Central memory CD8-positive, alpha-beta T cell (primary cell): ENCODE results near the gene STK10.
A peak's percentile ranks its signal among the peaks of the same experiment; 100 is the strongest.
"Not testable (repeated sequence)": the region's sequence is repeated elsewhere in the genome, so short reads cannot be mapped to it uniquely, and the experiment has no call there.

Experiments
- ATAC-seq: fragments of 150-1000 bp; cut with Tn5 transposase; replicated peaks from 2 replicates; pipeline ENCODE4 v1.10.0; 2022; ENCODE audit warnings: mild to moderate bottlenecking, moderate FRiP score, moderate number of reproducible peaks; ENCODE audit not compliant: poor library complexity, severe bottlenecking; ENCODE audit errors: extremely low read depth
- DNase-seq, 2 donors: peaks; one replicate each; pipeline ENCODE4 v3.0.0; 2021; ENCODE audit warnings: low spot score in 2 of 2
- H3K27ac Mint-ChIP-seq: one replicate; pipeline ENCODE4 v1.8.0; 2022; ENCODE audit warnings: low read depth, mild to moderate bottlenecking, moderate library complexity, mixed read lengths
- H3K27me3 Mint-ChIP-seq: one replicate; pipeline ENCODE4 v1.8.0; 2022; ENCODE audit warnings: mixed read lengths
- H3K36me3 Mint-ChIP-seq: one replicate; pipeline ENCODE4 v1.8.0; 2022; ENCODE audit warnings: mild to moderate bottlenecking, moderate library complexity, mixed read lengths; ENCODE audit not compliant: insufficient read depth
- H3K4me1 Mint-ChIP-seq: one replicate; pipeline ENCODE4 v1.8.0; 2022; ENCODE audit warnings: mixed read lengths
- H3K4me3 Mint-ChIP-seq: one replicate; pipeline ENCODE4 v1.8.0; 2022; ENCODE audit warnings: mild to moderate bottlenecking, moderate library complexity, mixed read lengths
- H3K9me3 Mint-ChIP-seq: one replicate; pipeline ENCODE4 v1.8.0; 2022; ENCODE audit warnings: mixed read lengths

STK10 gene

GRCh38 chr5:172209714-172210113, 21.7 kb upstream of the STK10 start:
- H3K4me3 Mint-ChIP-seq = no peak overlapping the region
- no peak overlapping the region for H3K27ac Mint-ChIP-seq
- DNase-seq (no peak), ATAC-seq (no peak)
- no peaks in the 10 kb centered on the region for H3K4me1 Mint-ChIP-seq
- no peaks in the 10 kb centered on the region for H3K9me3 Mint-ChIP-seq
- no peaks in the 10 kb centered on the region for H3K27me3 Mint-ChIP-seq
- H3K36me3 Mint-ChIP-seq = peaks cover 5% of the 10 kb centered on the region

GRCh38 chr5:172207511-172207910, 19.5 kb upstream of the STK10 start:
- Mint-ChIP-seq H3K36me3 (peaks cover 5% of the 10 kb centered on the region), H3K4me1 (no peaks in the 10 kb centered on the region), H3K9me3 (no peaks in the 10 kb centered on the region), H3K27me3 (no peaks in the 10 kb centered on the region), H3K27ac (no peak overlapping the region), H3K4me3 (no peak overlapping the region)
- DNase-seq (no peak), ATAC-seq (no peak)

GRCh38 chr5:172205984-172206383, 18.0 kb upstream of the STK10 start:
- not testable (repeated sequence) for H3K27me3 Mint-ChIP-seq, H3K36me3 Mint-ChIP-seq, H3K9me3 Mint-ChIP-seq, ATAC-seq, H3K27ac Mint-ChIP-seq, H3K4me3 Mint-ChIP-seq, DNase-seq, H3K4me1 Mint-ChIP-seq

- no peaks in the 10 kb centered on the region for H3K36me3 Mint-ChIP-seq
- H3K27me3 Mint-ChIP-seq = peaks cover 10% of the 10 kb centered on the region
- H3K4me3 Mint-ChIP-seq = no peak overlapping the region
- DNase-seq (no peak), ATAC-seq (no peak)
- no peak overlapping the region for H3K27ac Mint-ChIP-seq
- H3K4me1 Mint-ChIP-seq = no peaks in the 10 kb centered on the region
- no peaks in the 10 kb centered on the region for H3K9me3 Mint-ChIP-seq
Observed at GRCh38 chr5:172200476-172200875, 12.5 kb upstream of the STK10 start.

GRCh38 chr5:172199446-172199845, 11.4 kb upstream of the STK10 start:
- DNase-seq = no peak
- ATAC-seq = no peak
- Mint-ChIP-seq H3K4me3 (no peak overlapping the region), H3K27ac (no peak overlapping the region), H3K27me3 (peaks cover 10% of the 10 kb centered on the region), H3K4me1 (no peaks in the 10 kb centered on the region), H3K9me3 (no peaks in the 10 kb centered on the region), H3K36me3 (no peaks in the 10 kb centered on the region)

- not testable (repeated sequence) for H3K36me3 Mint-ChIP-seq, H3K9me3 Mint-ChIP-seq, ATAC-seq, DNase-seq, H3K4me3 Mint-ChIP-seq, H3K4me1 Mint-ChIP-seq, H3K27ac Mint-ChIP-seq
- H3K27me3 Mint-ChIP-seq = peaks cover 10% of the 10 kb centered on the region
Observed at GRCh38 chr5:172197775-172198174, 9.8 kb upstream of the STK10 start.

- no peaks in the 10 kb centered on the region for H3K9me3 Mint-ChIP-seq
- no peaks in the 10 kb centered on the region for H3K36me3 Mint-ChIP-seq
- H3K4me3 Mint-ChIP-seq = no peak overlapping the region
- no peak overlapping the region for H3K27ac Mint-ChIP-seq
- DNase-seq = no peak
- no peaks in the 10 kb centered on the region for H3K4me1 Mint-ChIP-seq
- peaks cover 10% of the 10 kb centered on the region for H3K27me3 Mint-ChIP-seq
- no peak for ATAC-seq
Observed at GRCh38 chr5:172194985-172195774, 7.2 kb upstream of the STK10 start.

GRCh38 chr5:172193872-172194271, 5.8 kb upstream of the STK10 start, which contains the start of gene EFCAB9:
Gene EFCAB9, plus strand, starts transcription at chr5:172194172. Its CDS starts 1 bp downstream, at chr5:172194173.
- no peak within 1 kb of the TSS for H3K27ac Mint-ChIP-seq
- no peaks in the 10 kb centered on the region for H3K36me3 Mint-ChIP-seq
- H3K9me3 Mint-ChIP-seq = no peaks in the 10 kb centered on the region
- DNase-seq = no peak
- no peak for ATAC-seq
- no peak within 1 kb of the TSS for H3K4me3 Mint-ChIP-seq
- H3K4me1 Mint-ChIP-seq = no peaks in the 10 kb centered on the region
- H3K27me3 Mint-ChIP-seq = peaks cover 10% of the 10 kb centered on the region

GRCh38 chr5:172189693-172190296, 1.8 kb upstream of the STK10 start:
- ATAC-seq (no peak), DNase-seq (no peak)
- Mint-ChIP-seq H3K9me3 (no peaks in the 10 kb centered on the region), H3K27ac (no peak overlapping the region), H3K4me1 (peaks cover 21% of the 10 kb centered on the region), H3K27me3 (no peaks in the 10 kb centered on the region), H3K36me3 (peaks cover 26% of the 10 kb centered on the region), H3K4me3 (peak overlapping the region; percentile 0)

- H3K4me1 Mint-ChIP-seq = peaks cover 24% of the 10 kb centered on the region
- H3K27ac Mint-ChIP-seq = no peak overlapping the region
- ATAC-seq (no peak), DNase-seq (no peak)
- H3K36me3 Mint-ChIP-seq = peaks cover 33% of the 10 kb centered on the region
- no peaks in the 10 kb centered on the region for H3K9me3 Mint-ChIP-seq
- no peaks in the 10 kb centered on the region for H3K27me3 Mint-ChIP-seq
- H3K4me3 Mint-ChIP-seq = peak overlapping the region; percentile 100
Observed at GRCh38 chr5:172188893-172189692, 1.1 kb upstream of the STK10 start.

- Mint-ChIP-seq H3K4me3 (peak overlapping the region; percentile 100), H3K27me3 (no peaks in the 10 kb centered on the region), H3K9me3 (no peaks in the 10 kb centered on the region), H3K4me1 (peaks cover 32% of the 10 kb centered on the region), H3K27ac (peak overlapping the region; percentile 95), H3K36me3 (peaks cover 42% of the 10 kb centered on the region)
- ATAC-seq (peak; percentile 39), DNase-seq (peak; percentile 44 to 52)
Observed at GRCh38 chr5:172187118-172188032, 649 bp downstream of the STK10 start.
